ENCODE measurements around the gene HPCA.

The HPCA gene

DNA sequence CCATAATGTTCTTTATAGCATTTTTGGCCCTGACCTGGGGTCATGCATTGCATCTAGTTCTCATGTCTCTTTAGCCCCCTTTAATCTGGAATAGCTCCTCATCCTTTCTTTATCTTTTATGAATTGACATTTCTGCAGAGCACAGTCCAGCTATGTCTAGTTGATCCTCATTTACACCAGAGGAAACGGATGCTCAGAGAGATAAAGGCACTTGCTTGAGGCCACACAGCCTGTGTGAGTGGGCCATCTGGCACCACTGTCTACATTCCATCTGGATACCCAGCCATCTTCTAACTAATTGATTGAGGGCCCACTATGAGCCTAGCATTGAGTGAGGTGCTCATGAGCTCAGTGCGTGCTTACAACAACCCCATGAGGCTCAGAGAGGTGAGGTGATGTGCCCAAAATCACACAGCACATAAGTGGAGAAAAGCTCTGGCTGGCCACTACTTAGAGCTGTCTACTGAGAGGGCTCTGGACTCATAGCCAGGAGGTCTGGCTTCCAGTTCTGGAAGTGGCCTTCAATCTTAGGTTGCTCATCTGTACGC, 3.5 kb downstream of the HPCA start:
- H3K4me3 ChIP-seq (replicated peaks; ENCODE audit: low read depth, low read length): no peak overlapping the region
- DNase-seq (ENCODE audit: extremely low read depth, low read depth): no peak
- TF ChIP-seq, protein P1, sequence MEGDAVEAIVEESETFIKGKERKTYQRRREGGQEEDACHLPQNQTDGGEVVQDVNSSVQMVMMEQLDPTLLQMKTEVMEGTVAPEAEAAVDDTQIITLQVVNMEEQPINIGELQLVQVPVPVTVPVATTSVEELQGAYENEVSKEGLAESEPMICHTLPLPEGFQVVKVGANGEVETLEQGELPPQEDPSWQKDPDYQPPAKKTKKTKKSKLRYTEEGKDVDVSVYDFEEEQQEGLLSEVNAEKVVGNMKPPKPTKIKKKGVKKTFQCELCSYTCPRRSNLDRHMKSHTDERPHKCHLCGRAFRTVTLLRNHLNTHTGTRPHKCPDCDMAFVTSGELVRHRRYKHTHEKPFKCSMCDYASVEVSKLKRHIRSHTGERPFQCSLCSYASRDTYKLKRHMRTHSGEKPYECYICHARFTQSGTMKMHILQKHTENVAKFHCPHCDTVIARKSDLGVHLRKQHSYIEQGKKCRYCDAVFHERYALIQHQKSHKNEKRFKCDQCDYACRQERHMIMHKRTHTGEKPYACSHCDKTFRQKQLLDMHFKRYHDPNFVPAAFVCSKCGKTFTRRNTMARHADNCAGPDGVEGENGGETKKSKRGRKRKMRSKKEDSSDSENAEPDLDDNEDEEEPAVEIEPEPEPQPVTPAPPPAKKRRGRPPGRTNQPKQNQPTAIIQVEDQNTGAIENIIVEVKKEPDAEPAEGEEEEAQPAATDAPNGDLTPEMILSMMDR (IDR thresholded peaks at IDR 0.05; ENCODE audit: low read depth, low read length, missing control alignments): no peak

DNA sequence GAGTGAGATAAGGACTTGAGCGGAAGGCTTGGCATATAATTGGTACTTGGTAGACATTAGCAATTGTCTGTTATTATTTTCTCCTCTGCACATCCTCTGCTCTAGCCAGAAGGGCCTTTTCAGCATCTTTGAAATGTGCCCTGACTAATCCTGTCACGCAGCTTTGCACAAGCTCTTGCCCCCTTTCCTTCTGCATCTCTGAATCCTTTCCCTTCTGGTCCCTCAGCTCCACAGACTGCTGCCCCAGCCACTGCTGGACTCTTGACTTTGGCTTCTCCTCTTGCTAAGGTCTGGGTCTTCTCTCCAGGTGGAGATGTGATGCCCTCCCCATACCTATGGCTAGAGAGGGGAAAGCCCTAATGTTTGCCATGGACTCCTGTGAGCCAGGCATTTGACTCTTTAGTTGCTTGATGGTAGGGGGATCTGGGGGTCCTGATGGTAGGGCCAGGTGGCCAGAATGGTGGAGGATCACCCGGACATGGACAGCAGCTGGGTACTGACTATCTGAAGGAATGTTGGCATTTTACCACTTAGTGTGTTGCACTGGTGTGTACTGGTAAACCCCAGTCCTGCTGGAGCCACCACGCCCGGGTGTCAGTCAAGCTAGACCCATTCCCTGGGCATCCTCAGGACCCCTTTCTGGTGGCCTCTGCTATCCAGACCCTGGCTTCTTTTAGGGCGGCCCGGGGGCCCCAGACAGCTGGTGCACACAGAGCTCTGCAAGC, 4.4 kb downstream of the HPCA start:
- TF ChIP-seq, protein P1 (IDR thresholded peaks at IDR 0.05; ENCODE audit: low read depth, low read length, missing control alignments): no peak
- H3K4me3 ChIP-seq (replicated peaks; ENCODE audit: low read depth, low read length): no peak overlapping the region
- DNase-seq (ENCODE audit: extremely low read depth, low read depth): no peak

DNA sequence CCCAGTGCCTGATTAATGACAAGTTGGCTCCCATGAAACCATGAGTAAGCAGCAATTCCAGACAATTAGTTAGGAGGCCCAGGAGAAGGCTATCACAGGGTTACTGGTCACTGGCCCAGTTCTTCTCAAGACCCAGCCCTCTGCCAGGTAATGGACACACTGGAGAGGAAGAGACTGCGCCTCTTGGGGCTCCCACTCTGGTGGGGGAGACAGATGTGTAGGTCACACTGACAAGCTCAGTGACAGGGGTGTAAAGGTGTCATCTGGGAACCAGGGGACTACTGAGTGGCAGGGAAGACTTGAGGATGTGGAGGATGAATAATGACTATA, 4.9 kb downstream of the HPCA start:
- TF ChIP-seq, protein P1 (IDR thresholded peaks at IDR 0.05; ENCODE audit: low read depth, low read length, missing control alignments): no peak

DNA sequence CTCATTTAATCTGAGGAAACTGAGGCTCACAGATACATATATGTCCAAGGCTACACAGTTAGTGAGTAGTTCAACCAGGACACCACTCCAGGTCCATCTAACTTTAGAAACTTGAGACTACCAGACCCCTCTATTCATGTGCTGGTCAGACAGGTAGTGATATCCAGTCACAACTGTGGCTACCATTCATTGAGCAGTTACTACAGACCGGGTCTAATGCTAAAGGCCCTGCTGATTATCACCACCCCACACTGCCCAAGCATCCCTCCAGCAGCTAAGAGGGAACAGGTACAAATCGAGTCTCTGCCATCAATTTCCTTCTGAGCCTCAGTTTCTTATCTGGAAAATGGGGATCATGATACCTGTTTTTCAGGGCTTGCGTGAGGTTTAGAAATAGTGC, 5.3 kb downstream of the HPCA start:
- H3K4me3 ChIP-seq (replicated peaks; ENCODE audit: low read depth, low read length): no peak overlapping the region
- TF ChIP-seq, protein P1 (IDR thresholded peaks at IDR 0.05; ENCODE audit: low read depth, low read length, missing control alignments): no peak
- DNase-seq (ENCODE audit: extremely low read depth, low read depth): no peak

More for the DNA sequence above, 4.9 kb downstream of the HPCA start:
- DNase-seq (ENCODE audit: extremely low read depth, low read depth): no peak
- no peak overlapping the region for H3K4me3 ChIP-seq (replicated peaks; ENCODE audit: low read depth, low read length)

DNA sequence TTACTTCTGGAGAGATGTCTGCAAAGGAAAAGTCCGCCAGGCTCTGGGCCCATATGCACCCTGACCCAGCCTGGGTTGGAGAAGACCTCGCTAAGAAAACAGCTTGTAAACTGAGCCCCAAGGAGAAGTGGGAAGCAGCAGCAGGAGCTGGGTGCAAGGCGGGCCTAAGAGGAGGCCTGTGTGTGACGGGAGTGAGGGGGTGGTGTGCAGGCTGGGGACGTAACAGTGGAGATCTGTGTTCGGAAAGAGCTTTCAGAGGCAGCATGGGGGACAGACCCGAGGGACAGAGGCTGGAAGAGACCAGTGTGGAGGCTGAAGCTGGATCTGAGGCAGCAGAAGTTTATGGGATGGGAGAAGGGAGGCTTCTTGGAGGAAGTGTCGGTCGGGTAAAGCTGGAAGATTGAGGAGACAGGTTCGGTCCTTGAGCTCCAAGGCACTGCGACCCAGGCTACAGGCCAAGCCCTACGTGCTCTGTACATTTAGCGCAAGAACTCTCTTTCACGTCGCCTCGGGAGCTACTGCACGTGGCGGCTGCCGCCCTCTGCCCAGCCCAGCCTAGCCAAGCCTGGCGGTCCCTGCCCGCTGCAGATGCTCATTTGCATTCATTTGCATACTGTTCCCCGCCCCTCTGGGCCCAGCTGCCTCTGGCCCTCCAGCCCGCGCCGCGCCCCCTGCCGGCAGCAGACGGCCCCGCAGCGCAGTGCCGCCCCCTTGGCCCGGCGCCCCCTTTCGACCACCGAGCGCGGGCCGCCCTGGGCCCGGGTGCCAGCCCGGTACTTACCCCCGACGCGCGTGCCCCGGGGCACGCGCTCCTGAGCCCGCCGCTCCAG, 6.3 kb downstream of the HPCA start:
- TF ChIP-seq, protein P1 (IDR thresholded peaks at IDR 0.05; ENCODE audit: low read depth, low read length, missing control alignments): peak; percentile 30
- no peak for DNase-seq (ENCODE audit: extremely low read depth, low read depth)
- peak overlapping the region; percentile 31 for H3K4me3 ChIP-seq (replicated peaks; ENCODE audit: low read depth, low read length)

DNA sequence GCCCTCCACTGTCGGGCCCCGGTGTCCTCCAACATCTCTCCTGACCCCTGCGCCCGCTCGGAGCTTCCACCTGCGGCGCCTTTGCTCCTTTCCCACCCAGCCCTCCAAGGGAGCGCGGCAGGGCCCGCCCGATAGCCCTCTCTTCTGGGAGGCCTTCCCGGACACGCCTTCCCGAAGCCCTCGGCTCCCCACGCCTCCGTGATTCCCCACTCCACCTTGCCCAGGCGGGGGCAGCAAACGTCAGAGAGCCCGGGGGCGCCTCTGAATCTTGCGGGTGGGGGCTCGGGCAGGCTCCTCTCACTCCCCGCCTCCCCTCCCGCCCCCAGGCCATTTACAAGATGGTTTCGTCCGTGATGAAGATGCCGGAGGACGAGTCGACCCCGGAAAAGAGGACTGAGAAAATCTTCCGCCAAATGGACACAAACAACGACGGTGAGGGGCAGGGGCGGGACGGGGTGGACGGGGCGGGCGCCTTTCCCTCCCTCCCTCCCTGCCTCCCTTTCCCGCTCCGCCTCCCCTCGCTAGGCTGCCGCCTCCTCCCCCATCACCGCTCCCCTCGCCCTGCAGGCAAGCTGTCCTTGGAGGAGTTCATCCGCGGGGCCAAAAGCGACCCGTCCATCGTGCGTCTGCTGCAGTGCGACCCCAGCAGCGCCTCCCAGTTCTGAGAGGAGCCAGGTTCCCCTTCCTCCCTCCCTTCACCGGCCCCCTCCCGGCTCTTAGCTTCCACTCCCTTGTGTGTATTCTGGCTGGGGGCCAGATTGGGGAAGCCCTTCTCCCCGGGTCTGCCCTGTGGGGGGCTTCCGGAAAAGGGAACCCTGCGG, 7.1 kb downstream of the HPCA start:
- TF ChIP-seq, protein P1 (IDR thresholded peaks at IDR 0.05; ENCODE audit: low read depth, low read length, missing control alignments): no peak
- H3K4me3 ChIP-seq (replicated peaks; ENCODE audit: low read depth, low read length): peak overlapping the region; percentile 31
- DNase-seq (ENCODE audit: extremely low read depth, low read depth): no peak

All from HFF-Myc (cell line).